D721Med (cell line): ENCODE data around the gene GNG7.

Experiments
- DNase-seq: peaks from one replicate; pipeline ENCODE4 v3.0.0; 2011; ENCODE audit warnings: low spot score; ENCODE audit not compliant: insufficient read length
- FAIRE-seq: peaks from 2 replicates; lab custom pipeline; 2011; peaks lifted over from hg19 to GRCh38; lab: Jason Lieb, UNC
- TF ChIP-seq, protein P1 (sequence below): IDR thresholded peaks from 2 replicates; pipeline ENCODE4 v1.5.1; 2012; ENCODE audit warnings: mild to moderate bottlenecking, control low read depth; ENCODE audit not compliant: insufficient read depth; ENCODE audit errors: missing control alignments

The GNG7 gene

DNA sequence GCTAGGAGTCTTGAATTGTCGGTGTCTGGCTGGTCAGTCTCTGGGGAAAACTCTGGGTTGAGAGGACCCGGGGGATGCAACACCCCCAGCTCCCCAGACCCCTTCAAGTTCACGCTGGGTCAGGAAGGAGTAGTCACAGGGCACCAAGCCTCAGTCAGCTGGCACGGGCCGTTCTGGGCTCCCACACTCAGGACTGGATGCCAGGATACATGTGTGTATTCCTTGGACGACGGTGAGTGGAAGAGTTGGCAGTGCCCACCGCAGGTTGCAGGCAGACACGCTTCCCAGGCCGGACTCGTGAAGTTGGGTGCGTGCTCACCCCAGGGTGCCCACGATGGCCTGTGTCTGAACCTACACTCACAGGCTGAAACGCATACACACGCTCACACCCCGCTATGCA lies 221.0 kb downstream of the GNG7 start:
- no peak for DNase-seq
- no peak for FAIRE-seq
- TF ChIP-seq, protein P1, sequence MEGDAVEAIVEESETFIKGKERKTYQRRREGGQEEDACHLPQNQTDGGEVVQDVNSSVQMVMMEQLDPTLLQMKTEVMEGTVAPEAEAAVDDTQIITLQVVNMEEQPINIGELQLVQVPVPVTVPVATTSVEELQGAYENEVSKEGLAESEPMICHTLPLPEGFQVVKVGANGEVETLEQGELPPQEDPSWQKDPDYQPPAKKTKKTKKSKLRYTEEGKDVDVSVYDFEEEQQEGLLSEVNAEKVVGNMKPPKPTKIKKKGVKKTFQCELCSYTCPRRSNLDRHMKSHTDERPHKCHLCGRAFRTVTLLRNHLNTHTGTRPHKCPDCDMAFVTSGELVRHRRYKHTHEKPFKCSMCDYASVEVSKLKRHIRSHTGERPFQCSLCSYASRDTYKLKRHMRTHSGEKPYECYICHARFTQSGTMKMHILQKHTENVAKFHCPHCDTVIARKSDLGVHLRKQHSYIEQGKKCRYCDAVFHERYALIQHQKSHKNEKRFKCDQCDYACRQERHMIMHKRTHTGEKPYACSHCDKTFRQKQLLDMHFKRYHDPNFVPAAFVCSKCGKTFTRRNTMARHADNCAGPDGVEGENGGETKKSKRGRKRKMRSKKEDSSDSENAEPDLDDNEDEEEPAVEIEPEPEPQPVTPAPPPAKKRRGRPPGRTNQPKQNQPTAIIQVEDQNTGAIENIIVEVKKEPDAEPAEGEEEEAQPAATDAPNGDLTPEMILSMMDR, result no peak

DNA sequence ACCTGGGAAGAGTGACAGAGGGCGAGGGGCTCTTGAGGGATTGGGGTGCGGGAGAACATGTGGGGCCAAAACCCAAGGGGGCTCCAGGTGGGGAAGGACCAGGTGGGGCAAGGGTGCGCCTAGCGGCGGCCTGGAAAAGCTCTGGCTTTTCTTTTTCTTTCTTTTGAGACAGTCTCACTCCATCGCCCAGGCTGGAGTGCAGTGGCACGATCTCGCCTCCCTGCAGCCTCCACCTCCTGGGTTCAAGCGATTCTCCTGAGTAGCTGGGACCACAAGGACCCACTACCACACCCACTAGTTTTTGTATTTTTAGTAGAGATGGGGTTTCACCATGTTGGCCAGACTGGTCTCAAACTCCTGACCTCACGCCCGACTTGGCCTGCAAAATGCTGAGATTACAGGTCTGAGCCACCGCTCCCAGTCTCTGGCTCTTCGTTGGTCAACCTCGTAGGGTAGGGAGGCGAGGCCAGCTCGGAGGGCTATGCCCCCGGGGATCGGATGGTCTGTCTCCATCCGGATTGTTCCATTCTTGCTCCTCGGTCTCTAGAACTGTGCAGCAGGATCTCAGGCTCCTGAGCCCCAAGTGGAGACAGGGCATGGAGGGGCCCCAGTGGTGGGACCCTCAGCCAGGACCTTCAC lies 222.8 kb downstream of the GNG7 start:
- DNase-seq (no peak), FAIRE-seq (no peak)
- TF ChIP-seq, protein P1, result no peak

DNA sequence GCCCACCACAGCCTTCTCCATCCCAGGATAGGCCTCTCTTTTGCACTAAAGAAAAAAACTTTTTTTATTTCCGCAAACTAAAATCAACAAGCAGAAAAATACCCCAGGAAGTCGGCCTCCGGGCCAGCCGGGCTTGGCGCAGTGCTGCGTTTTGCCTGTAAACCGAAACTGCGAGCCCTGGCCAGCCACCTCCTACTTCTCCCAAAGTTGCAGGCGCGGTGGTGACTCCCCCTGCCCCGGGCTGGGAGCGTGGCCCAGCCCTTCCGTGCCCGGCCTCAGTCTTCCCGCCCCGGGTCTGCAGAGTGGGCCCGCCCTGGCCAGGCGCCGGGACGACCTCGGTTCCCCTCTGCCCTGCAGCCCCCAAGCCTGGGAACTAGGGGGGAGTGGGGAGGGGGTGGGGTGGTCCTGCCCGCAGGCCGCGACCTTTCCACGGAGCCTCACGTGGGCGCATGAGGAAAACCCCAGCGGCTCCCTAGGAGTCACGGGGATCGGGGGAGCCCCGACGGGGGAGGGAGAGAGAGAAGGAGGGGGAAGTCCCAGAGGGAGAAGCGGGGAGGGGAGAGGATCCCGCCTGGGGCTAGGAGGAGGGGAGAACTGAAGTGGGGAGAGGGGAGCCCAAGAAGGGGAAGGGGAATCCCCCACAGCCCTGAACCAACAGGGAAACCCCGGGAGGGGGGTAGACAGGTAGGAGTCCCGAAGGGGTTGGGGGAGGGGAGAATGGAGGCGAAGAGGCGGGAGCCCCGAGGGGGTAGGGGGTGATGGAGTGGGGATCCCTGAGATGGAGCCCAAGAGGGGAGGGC lies 223.5 kb downstream of the GNG7 start:
- TF ChIP-seq, protein P1, result no peak
- DNase-seq (no peak), FAIRE-seq (no peak)

- DNase-seq (no peak), FAIRE-seq (no peak)
- TF ChIP-seq, protein P1, result no peak
Observed at GRCh38 chr19:2478278-2478755, 224.2 kb downstream of the GNG7 start.

GRCh38 chr19:2477732-2478191 lies 224.7 kb downstream of the GNG7 start:
- TF ChIP-seq, protein P1, result no peak
- DNase-seq (no peak), FAIRE-seq (no peak)

- FAIRE-seq, result no peak
Observed at GRCh38 chr19:2477141-2477710, 225.3 kb downstream of the GNG7 start.

More at GRCh38 chr19:2477141-2477710, 225.3 kb downstream of the GNG7 start:
- TF ChIP-seq, protein P1, result no peak
- no peak for DNase-seq
